ENCODE results near the gene CAPN5.

- no peak for TF ChIP-seq EZH2 (IDR thresholded peaks at IDR 0.05; ENCODE audit: borderline replicate concordance)
- no peak for TF ChIP-seq CTCF (IDR thresholded peaks at IDR 0.05; ENCODE audit: poor library complexity)
- TF ChIP-seq EZH2phosphoT487 (IDR thresholded peaks at IDR 0.05; ENCODE audit: low read depth, severe bottlenecking, unreplicated experiment), result no peak
Measured at GRCh38 chr11:77084581-77085191, 17.9 kb downstream of the CAPN5 start.
